ENCODE data around the gene MCU. TPM values are rescaled to one million over a fixed set of nuclear protein-coding genes. Genes with fewer than 3 reads are reported as not detected.
"Not testable (repeated sequence)": the region's sequence is repeated elsewhere in the genome, so short reads cannot be mapped to it uniquely, and the experiment has no call there.

Gene MCU
- 10 to 100 TPM; 22.5 to 35.2 TPM for total RNA-seq

GRCh38 chr10:72691863-72692743 lies at the start of gene MCU:
Gene MCU, plus strand, starts transcription at chr10:72692143. Its CDS starts 9 bp downstream, at chr10:72692152.
- peak; percentile 98 to 99 for ATAC-seq
- Mint-ChIP-seq H3K9me3 (no peaks in the 10 kb centered on the region), H3K36me3 (no peaks in the 10 kb centered on the region), H3K27ac (peak within 1 kb of the TSS; percentile 61 to 90)
- peak; percentile 89 to 94 for DNase-seq (ENCODE audit: low spot score in 2 of 2)

- H3K27ac Mint-ChIP-seq, result no peak overlapping the region
- no peaks in the 10 kb centered on the region for H3K9me3 Mint-ChIP-seq
- DNase-seq (ENCODE audit: low spot score in 2 of 2) (no peak), ATAC-seq (no peak)
- H3K36me3 Mint-ChIP-seq, result no peaks in the 10 kb centered on the region
These were observed 49.6 kb upstream of the MCU start for GRCh38 chr10:72642318-72642717.

- no peak for ATAC-seq
- H3K36me3 Mint-ChIP-seq, result no peaks in the 10 kb centered on the region
- no peak overlapping the region for H3K27ac Mint-ChIP-seq
- no peaks in the 10 kb centered on the region for H3K9me3 Mint-ChIP-seq
- DNase-seq (ENCODE audit: low spot score in 2 of 2), result no peak
These were observed 46.6 kb upstream of the MCU start for GRCh38 chr10:72645263-72645858.

- DNase-seq (ENCODE audit: low spot score in 2 of 2); H3K36me3 Mint-ChIP-seq; H3K27ac Mint-ChIP-seq; ATAC-seq; H3K9me3 Mint-ChIP-seq: not testable (repeated sequence)
These were observed 45.0 kb upstream of the MCU start for GRCh38 chr10:72646971-72647370.

- DNase-seq (ENCODE audit: low spot score in 2 of 2), result no peak
- H3K9me3 Mint-ChIP-seq, result no peaks in the 10 kb centered on the region
- H3K36me3 Mint-ChIP-seq, result no peaks in the 10 kb centered on the region
- no peak for ATAC-seq
- H3K27ac Mint-ChIP-seq, result no peak overlapping the region
These were observed 43.6 kb upstream of the MCU start for GRCh38 chr10:72648301-72648700.

GRCh38 chr10:72649291-72649690 lies 42.7 kb upstream of the MCU start:
- DNase-seq (ENCODE audit: low spot score in 2 of 2), result no peak
- Mint-ChIP-seq H3K36me3 (no peaks in the 10 kb centered on the region), H3K27ac (no peak overlapping the region), H3K9me3 (no peaks in the 10 kb centered on the region)
- no peak for ATAC-seq

- no peaks in the 10 kb centered on the region for H3K9me3 Mint-ChIP-seq
- no peak for ATAC-seq
- H3K36me3 Mint-ChIP-seq, result no peaks in the 10 kb centered on the region
- no peak overlapping the region for H3K27ac Mint-ChIP-seq
- DNase-seq (ENCODE audit: low spot score in 2 of 2), result no peak
These were observed 38.4 kb upstream of the MCU start for GRCh38 chr10:72653383-72654096.

GRCh38 chr10:72654720-72655119 lies 37.2 kb upstream of the MCU start:
- no peaks in the 10 kb centered on the region for H3K36me3 Mint-ChIP-seq
- no peak for ATAC-seq
- H3K27ac Mint-ChIP-seq, result no peak overlapping the region
- no peaks in the 10 kb centered on the region for H3K9me3 Mint-ChIP-seq
- DNase-seq (ENCODE audit: low spot score in 2 of 2), result no peak

- H3K9me3 Mint-ChIP-seq, result peaks cover 0 to 4% of the 10 kb centered on the region in 2 donors
- ATAC-seq (no peak), DNase-seq (ENCODE audit: low spot score in 2 of 2) (no peak)
- no peak overlapping the region for H3K27ac Mint-ChIP-seq
- H3K36me3 Mint-ChIP-seq, result no peaks in the 10 kb centered on the region
These were observed 33.1 kb upstream of the MCU start for GRCh38 chr10:72658696-72659400.

- DNase-seq (ENCODE audit: low spot score in 2 of 2), result no peak
- Mint-ChIP-seq H3K27ac (no peak overlapping the region), H3K9me3 (peaks cover 0 to 4% of the 10 kb centered on the region in 2 donors), H3K36me3 (no peaks in the 10 kb centered on the region)
- ATAC-seq, result no peak
These were observed 32.2 kb upstream of the MCU start for GRCh38 chr10:72659694-72660093.

- Mint-ChIP-seq H3K36me3 (no peaks in the 10 kb centered on the region), H3K9me3 (peaks cover 0 to 4% of the 10 kb centered on the region in 2 donors), H3K27ac (no peak overlapping the region)
- DNase-seq (ENCODE audit: low spot score in 2 of 2) (no peak), ATAC-seq (no peak)
These were observed 31.7 kb upstream of the MCU start for GRCh38 chr10:72660220-72660619.

- H3K36me3 Mint-ChIP-seq, result no peaks in the 10 kb centered on the region
- DNase-seq (ENCODE audit: low spot score in 2 of 2) (no peak), ATAC-seq (no peak)
- H3K27ac Mint-ChIP-seq, result no peak overlapping the region
- H3K9me3 Mint-ChIP-seq, result peaks cover 0 to 4% of the 10 kb centered on the region in 2 donors
These were observed 30.5 kb upstream of the MCU start for GRCh38 chr10:72661431-72661830.

GRCh38 chr10:72663971-72664370 lies 28.0 kb upstream of the MCU start:
- DNase-seq (ENCODE audit: low spot score in 2 of 2), result no peak
- no peak for ATAC-seq
- H3K9me3 Mint-ChIP-seq, result peaks cover 0 to 4% of the 10 kb centered on the region in 2 donors
- H3K36me3 Mint-ChIP-seq, result no peaks in the 10 kb centered on the region
- H3K27ac Mint-ChIP-seq, result no peak overlapping the region

GRCh38 chr10:72665925-72666324 lies 26.0 kb upstream of the MCU start:
- no peak for ATAC-seq
- no peaks in the 10 kb centered on the region for H3K36me3 Mint-ChIP-seq

GRCh38 chr10:72667207-72667864 lies 24.6 kb upstream of the MCU start:
- DNase-seq (ENCODE audit: low spot score in 2 of 2), result no peak
- no peaks in the 10 kb centered on the region for H3K9me3 Mint-ChIP-seq
- no peak overlapping the region for H3K27ac Mint-ChIP-seq
- no peaks in the 10 kb centered on the region for H3K36me3 Mint-ChIP-seq
- ATAC-seq, result no peak

More at GRCh38 chr10:72665925-72666324, 26.0 kb upstream of the MCU start:
- no peak for DNase-seq (ENCODE audit: low spot score in 2 of 2)
- H3K9me3 Mint-ChIP-seq, result no peaks in the 10 kb centered on the region
- no peak overlapping the region for H3K27ac Mint-ChIP-seq

- DNase-seq (ENCODE audit: low spot score in 2 of 2) (no peak), ATAC-seq (no peak)
- Mint-ChIP-seq H3K9me3 (no peaks in the 10 kb centered on the region), H3K36me3 (no peaks in the 10 kb centered on the region), H3K27ac (no peak overlapping the region)
These were observed 18.7 kb upstream of the MCU start for GRCh38 chr10:72673280-72673679.

Measured in activated naive CD4-positive, alpha-beta T cell treated with anti-CD3 and anti-CD28 coated beads, Interleukin-2, amount 50 U/mL, for 72 hours (primary cell).